Activated CD4-positive, alpha-beta T cell treated with anti-CD3 and anti-CD28 coated beads, Interleukin-2, amount 10 ng/mL, durations not matched to agents 7 days and 5 days (primary cell): ENCODE results near the gene PCGF3. TPM values are rescaled to one million over a fixed set of nuclear protein-coding genes. Genes with fewer than 3 reads are reported as not detected.

Source experiments
- CTCF ChIA-PET: fragments of 350-600 bp; sonication (Branson Sonifier 250); formaldehyde crosslinking; loops from one replicate; lab custom pipeline; 2021; ENCODE audit warnings: antibody characterized with exemption; lab: Charles Lee
- POLR2A ChIA-PET: fragments of 350-600 bp; sonication (Branson Sonifier 250); formaldehyde crosslinking; loops from one replicate; lab custom pipeline; 2021; ENCODE audit warnings: antibody characterized with exemption; lab: Charles Lee
- DNase-seq: peaks from one replicate; pipeline ENCODE4 v3.0.0-alpha.2; 2020
- H3K27ac Mint-ChIP-seq: one replicate; pipeline ENCODE4 v1.8.0; 2021; ENCODE audit warnings: mild to moderate bottlenecking, moderate library complexity, mixed read lengths
- H3K27me3 Mint-ChIP-seq: one replicate; pipeline ENCODE4 v1.8.0; 2021; ENCODE audit warnings: mixed read lengths
- H3K36me3 Mint-ChIP-seq: one replicate; pipeline ENCODE4 v1.8.0; 2021; ENCODE audit warnings: low read depth, mixed read lengths
- H3K4me1 Mint-ChIP-seq: one replicate; pipeline ENCODE4 v1.8.0; 2021; ENCODE audit warnings: mixed read lengths
- H3K4me3 Mint-ChIP-seq: one replicate; pipeline ENCODE4 v1.8.0; 2021; ENCODE audit warnings: mild to moderate bottlenecking, moderate library complexity, mixed read lengths
- H3K9me3 Mint-ChIP-seq: one replicate; pipeline ENCODE4 v1.8.0; 2021; ENCODE audit warnings: mixed read lengths
- total RNA-seq, 2 experiments: library from RNA; stranded (reverse); gene quantifications; one replicate each; pipeline ENCODE4 v1.2.3, GENCODE V29; 2021

Gene PCGF3
- total RNA-seq, 2 experiments from 2014 or later = 34.9 to 36.8 TPM

DNA sequence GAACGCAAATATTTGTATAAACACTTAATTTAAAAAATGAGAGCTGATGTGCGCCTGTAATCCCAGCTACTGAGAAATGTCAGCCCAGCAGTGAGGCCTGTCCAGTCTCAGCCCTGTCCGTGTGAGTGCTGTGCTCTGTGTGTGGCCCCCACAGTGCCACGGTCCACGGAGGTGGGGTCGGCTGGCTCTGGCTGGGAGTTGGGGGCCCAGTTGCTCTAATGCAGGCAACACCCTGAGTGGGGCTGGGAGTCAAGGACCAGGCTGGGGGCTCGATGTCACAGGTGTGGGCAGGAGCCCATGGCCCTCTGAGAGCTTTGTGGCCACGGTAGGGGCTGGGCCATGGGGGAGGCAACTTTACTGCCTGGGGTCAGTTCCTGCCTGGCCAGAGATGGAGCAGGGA, 12.8 kb downstream of the PCGF3 start:
- no peaks in the 10 kb centered on the region for H3K9me3 Mint-ChIP-seq
- H3K36me3 Mint-ChIP-seq = peaks cover 38% of the 10 kb centered on the region
- peaks cover 8% of the 10 kb centered on the region for H3K4me1 Mint-ChIP-seq
- no peak overlapping the region for H3K4me3 Mint-ChIP-seq
- no peak for DNase-seq
- H3K27me3 Mint-ChIP-seq = no peaks in the 10 kb centered on the region
- no peak overlapping the region for H3K27ac Mint-ChIP-seq
- ChIA-PET CTCF (interaction anchor here (1.4 kb wide), 1 partner anchor 27 kb away, joined by 4 read pairs; no protein-coding TSS in a partner anchor), POLR2A (no interaction called here)

DNA sequence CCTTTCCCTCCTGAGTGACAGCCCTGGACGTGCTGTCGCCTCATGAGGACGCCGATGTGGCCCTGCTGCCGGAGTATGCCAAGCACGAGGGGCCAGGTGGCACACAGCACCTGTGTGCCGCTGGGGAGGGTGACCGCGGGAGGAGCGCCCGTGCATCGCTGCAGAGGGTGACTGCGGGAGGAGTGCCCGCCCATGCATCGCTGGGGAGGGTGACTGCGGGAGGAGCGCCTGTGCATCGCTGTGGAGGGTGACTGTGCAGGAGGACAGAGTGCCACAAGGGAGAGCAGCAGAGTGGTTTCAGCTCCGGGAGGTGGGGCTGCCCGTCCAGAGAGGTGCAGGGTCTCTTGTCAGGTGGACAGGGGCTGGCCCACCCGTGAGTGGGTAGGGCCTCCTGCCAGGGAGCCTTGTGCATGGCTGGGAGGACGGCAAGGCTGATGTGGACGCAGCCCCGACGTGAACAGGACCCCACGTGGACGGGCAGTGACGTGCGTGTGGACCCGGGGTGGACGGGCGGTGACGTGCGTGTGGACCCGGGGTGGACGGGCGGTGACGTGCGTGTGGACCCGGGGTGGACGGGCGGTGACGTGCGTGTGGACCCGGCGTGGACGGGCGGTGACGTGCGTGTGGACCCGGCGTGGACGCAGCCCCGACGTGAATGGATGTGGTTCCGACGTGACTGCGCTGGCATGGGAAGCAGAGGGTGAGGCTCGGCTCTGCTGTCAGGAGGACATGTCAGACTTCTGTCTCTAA, 14.7 kb downstream of the PCGF3 start:
- Mint-ChIP-seq H3K36me3 (peaks cover 39% of the 10 kb centered on the region), H3K4me3 (no peak overlapping the region), H3K27ac (no peak overlapping the region), H3K4me1 (peaks cover 8% of the 10 kb centered on the region), H3K9me3 (no peaks in the 10 kb centered on the region), H3K27me3 (no peaks in the 10 kb centered on the region)
- CTCF ChIA-PET = interaction anchor here (1.4 kb wide), 1 partner anchor 28 kb away, joined by 4 read pairs; no protein-coding TSS in a partner anchor
- DNase-seq = no peak
- POLR2A ChIA-PET = no interaction called here

DNA sequence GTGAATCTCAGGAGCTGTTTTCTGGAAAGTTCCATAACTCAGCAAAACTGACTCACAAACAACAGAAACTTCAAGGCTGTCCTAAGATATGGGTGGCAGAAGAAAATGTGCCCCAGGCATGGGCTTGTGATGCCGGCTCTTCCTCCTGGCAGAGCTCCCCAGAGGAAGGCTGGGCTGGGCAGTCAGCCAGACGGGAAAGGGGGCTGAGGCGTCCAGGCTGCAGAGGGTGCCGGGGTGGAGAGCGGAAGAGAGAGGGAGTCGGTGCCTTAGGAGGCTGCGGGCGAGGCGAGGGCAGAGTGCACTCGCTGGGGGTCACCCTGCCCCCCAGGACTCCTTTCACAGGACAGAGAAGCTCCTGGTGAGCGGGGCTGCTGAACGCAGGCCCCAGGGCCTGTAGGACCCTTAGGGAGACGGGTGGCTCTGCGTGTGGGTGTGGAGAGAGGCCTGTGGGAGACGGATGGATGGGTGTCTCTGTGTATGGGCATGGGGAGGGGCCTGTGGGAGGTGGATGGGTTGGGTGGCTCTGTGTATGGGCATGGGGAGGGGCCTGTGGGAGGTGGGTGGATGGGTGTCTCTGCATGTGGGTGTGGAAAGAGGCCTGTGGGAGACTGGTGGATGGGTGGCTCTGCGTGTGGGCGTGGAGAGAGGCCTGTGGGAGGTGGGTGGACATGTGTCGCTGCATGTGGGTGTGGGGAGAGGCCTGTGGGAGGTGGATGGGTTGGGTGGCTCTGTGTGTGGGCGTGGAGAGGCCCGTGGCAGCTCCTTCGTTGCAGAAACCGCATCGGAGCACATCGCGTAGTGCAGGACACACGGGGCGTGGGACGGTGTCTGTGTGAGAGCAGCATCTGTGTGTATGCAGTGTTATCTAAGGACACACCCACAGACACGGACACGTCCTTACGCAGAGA, 15.9 kb downstream of the PCGF3 start:
- Mint-ChIP-seq H3K4me1 (peaks cover 8% of the 10 kb centered on the region), H3K36me3 (peaks cover 39% of the 10 kb centered on the region), H3K27ac (peak overlapping the region; percentile 64), H3K4me3 (no peak overlapping the region), H3K27me3 (no peaks in the 10 kb centered on the region), H3K9me3 (no peaks in the 10 kb centered on the region)
- no peak for DNase-seq
- ChIA-PET CTCF (interaction anchor here (0.6 kb wide), 2 partner anchors 36 to 55 kb away, joined by 3 to 5 read pairs; no protein-coding TSS in a partner anchor), POLR2A (no interaction called here)

DNA sequence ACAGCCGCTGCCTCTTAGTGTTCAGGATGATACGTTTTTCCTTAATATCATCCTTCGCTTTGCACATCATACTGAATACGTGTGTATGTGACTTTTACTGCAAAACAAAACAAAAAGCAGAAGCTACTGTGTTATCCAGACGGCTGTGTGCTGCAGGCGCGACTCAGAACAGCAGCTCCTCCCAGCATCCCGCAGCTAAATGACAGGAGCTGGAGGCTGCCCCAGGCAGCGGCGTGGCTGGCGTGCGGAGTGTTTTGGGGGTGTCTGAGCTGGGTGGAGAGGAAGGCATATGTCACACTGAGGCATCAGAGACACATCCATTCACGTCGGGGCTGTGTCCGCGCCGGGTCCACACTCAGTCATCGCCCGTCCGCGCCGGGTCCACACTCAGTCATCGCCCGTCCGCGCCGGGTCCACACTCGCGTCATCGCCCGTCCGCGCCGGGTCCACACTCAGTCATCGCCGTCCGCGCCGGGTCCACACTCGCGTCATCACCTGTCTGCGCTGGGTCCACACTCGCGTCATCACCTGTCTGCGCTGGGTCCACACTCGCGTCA, 16.6 kb downstream of the PCGF3 start:
- peaks cover 39% of the 10 kb centered on the region for H3K36me3 Mint-ChIP-seq
- peaks cover 8% of the 10 kb centered on the region for H3K4me1 Mint-ChIP-seq
- POLR2A ChIA-PET = no interaction called here
- no peaks in the 10 kb centered on the region for H3K27me3 Mint-ChIP-seq
- H3K27ac Mint-ChIP-seq = no peak overlapping the region
- no peak overlapping the region for H3K4me3 Mint-ChIP-seq
- no peak for DNase-seq
- no peaks in the 10 kb centered on the region for H3K9me3 Mint-ChIP-seq
- CTCF ChIA-PET = no interaction called here

DNA sequence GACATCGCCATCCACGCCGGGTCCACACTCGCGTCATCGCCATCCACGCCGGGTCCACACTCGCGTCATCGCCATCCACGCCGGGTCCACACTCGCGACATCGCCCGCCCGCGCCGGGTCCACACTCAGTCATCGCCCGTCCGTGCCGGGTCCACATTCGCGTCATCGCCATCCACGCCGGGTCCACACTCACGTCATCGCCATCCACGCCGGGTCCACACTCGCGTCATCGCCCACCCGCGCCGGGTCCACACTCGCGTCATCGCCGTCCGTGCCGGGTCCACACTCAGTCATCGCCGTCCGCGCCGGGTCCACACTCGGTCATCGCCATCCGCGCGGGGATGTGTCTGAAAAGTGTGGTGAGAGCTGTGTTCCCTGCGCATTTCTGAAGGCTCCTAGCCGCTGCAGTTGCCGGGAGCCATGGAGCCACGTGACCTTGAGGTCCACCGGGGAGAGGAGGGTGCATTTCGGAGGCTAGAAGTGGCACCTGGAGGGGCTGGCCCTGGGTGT, 17.3 kb downstream of the PCGF3 start:
- Mint-ChIP-seq H3K36me3 (peaks cover 38% of the 10 kb centered on the region), H3K27ac (no peak overlapping the region), H3K27me3 (no peaks in the 10 kb centered on the region), H3K9me3 (no peaks in the 10 kb centered on the region), H3K4me3 (no peak overlapping the region), H3K4me1 (peaks cover 3% of the 10 kb centered on the region)
- DNase-seq = no peak
- CTCF ChIA-PET = interaction anchor here (0.5 kb wide), 1 partner anchor 960 kb away, joined by 3 read pairs; no protein-coding TSS in a partner anchor
- POLR2A ChIA-PET = no interaction called here

DNA sequence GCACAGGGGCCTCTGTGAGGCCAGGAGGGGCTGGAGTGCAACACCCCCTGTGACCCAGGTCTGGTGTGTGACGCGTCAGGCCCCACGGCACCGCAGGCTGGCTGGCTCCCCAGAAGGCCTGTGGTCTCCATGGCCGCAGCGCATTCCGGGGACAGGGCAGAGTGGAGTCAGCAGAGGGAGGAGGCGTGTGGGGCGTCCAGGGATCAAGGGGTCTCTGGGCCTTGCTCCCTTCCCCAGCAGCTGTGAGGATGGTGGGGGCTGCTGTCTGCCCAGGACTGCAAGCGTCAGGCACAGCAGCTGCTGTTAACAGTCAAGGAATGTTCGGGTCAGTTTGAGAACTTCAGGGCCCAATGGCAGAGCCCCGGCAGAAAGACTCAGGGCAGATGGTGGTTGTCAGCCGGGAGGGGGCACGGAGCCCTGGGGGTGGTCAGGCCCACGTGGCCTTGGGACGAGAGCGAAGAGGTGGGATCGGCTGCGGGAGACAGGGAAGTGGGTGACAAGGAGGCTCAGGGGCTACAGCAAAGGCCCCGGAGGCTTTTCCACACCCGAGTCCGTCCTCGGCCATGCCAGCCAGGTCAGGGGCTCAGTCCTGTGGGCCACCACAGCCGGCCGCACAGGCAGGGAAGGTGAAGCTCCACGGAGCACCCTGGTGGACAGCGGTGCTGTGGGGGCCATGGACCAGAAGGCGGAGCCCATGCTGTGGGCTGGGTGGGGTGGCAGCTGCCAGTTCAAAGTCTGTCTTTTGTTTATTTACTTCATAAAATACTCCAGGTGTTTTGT, 18.3 kb downstream of the PCGF3 start:
- ChIA-PET POLR2A (interaction anchor here (0.6 kb wide), 1 partner anchor 152 kb away, joined by 3 read pairs; no protein-coding TSS in a partner anchor), CTCF (no interaction called here)
- H3K27me3 Mint-ChIP-seq = no peaks in the 10 kb centered on the region
- no peak for DNase-seq
- H3K36me3 Mint-ChIP-seq = peaks cover 37% of the 10 kb centered on the region
- no peak overlapping the region for H3K4me3 Mint-ChIP-seq
- H3K9me3 Mint-ChIP-seq = no peaks in the 10 kb centered on the region
- no peak overlapping the region for H3K27ac Mint-ChIP-seq
- H3K4me1 Mint-ChIP-seq = peaks cover 3% of the 10 kb centered on the region

DNA sequence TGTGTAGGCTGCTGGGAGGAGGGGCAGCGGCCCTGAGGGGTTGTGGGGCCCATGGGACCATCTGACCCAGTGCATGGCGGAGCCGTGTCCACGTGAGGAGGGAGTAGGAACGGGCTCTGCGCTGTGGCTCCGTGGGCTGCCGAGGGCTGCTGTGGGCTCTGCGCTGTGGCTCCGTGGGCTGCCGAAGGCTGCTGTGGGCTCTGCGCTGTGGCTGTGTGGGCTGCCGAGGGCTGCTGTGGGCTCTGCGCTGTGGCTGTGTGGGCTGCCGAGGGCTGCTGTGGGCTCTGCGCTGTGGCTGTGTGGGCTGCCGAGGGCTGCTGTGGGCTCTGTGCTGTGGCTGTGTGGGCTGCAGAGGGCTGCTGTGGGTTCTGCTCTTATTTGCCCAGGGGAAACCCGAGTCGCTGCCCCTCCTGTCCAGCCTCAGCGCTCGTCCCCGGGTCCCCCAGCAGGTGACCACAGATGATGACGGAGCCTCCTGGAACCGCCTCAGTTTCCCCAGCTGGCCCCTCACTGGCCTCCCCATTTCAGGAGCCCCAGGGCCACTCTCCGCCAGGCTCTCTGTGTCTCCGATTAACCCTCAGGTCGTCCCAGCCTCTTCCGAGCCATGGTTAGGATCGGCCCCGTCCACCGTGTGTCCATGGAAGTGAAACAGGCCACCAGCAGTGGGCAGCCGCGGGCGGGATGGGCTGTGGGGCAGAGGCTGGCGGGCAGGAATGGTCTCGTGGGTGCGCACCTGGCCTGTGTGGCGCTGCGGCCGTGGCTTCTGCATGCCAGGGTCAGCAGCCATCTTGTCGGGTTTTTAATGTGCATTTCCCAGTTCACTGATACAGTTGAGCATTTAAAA, 20.0 kb downstream of the PCGF3 start:
- Mint-ChIP-seq H3K4me1 (peaks cover 3% of the 10 kb centered on the region), H3K36me3 (peaks cover 35% of the 10 kb centered on the region), H3K4me3 (no peak overlapping the region), H3K9me3 (no peaks in the 10 kb centered on the region), H3K27ac (no peak overlapping the region), H3K27me3 (no peaks in the 10 kb centered on the region)
- POLR2A ChIA-PET = no interaction called here
- CTCF ChIA-PET = interaction anchor here (1.1 kb wide), 1 partner anchor 17 kb away, joined by 3 read pairs; no protein-coding TSS in a partner anchor
- no peak for DNase-seq

DNA sequence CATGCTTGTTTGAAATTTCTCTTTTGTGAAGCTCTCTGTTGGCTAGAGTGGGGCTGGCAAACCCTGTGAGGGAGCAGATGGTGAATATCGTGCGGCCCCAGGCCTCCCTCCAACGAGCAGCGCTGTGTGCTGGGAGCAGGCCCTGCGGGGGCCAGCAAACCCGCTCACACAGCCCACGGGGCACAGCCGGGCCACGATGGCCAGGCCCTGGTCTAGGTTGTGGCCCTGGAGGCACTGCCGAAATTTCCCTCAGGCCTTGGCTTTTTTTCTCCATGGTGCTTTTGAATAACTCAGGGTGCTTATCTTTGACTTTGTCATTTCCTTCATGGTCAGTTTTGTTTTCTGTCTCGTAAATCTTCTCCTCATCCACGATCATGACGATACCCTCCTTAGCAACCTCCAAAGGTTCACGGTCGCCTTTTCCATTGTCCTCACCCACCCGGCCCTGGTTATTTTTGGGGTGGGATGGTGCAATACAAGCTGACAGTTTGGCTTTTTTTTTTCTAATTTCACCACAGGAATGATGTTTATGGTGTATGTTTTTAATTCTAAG, 20.7 kb downstream of the PCGF3 start:
- no peaks in the 10 kb centered on the region for H3K9me3 Mint-ChIP-seq
- DNase-seq = no peak
- POLR2A ChIA-PET = no interaction called here
- peaks cover 34% of the 10 kb centered on the region for H3K36me3 Mint-ChIP-seq
- H3K27ac Mint-ChIP-seq = no peak overlapping the region
- no peak overlapping the region for H3K4me3 Mint-ChIP-seq
- no peaks in the 10 kb centered on the region for H3K27me3 Mint-ChIP-seq
- CTCF ChIA-PET = interaction anchor here (1.1 kb wide), 1 partner anchor 17 kb away, joined by 3 read pairs; no protein-coding TSS in a partner anchor
- peaks cover 5% of the 10 kb centered on the region for H3K4me1 Mint-ChIP-seq

DNA sequence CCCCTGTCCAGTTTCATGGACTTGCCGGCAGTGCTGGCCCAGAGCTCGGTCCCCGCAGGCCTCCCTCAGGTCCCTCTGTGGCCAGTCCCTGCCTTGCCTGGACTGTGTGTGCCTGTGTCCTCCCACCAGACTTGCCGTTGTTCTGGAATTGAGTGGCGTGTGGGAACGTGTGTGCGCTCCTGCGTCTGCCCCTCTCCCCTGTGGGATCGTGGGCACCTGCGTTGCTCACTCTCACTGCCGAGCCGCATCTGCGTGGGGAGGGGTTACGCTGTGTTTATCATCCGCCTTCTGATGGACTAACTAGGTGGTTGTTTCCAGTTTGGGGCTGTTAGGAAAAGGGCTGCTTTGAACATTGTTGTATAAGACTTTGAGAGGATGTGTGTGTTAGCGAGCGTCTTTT, 21.2 kb downstream of the PCGF3 start:
- ChIA-PET POLR2A (no interaction called here), CTCF (no interaction called here)
- no peaks in the 10 kb centered on the region for H3K27me3 Mint-ChIP-seq
- no peaks in the 10 kb centered on the region for H3K9me3 Mint-ChIP-seq
- no peak for DNase-seq
- no peak overlapping the region for H3K4me3 Mint-ChIP-seq
- peaks cover 28% of the 10 kb centered on the region for H3K36me3 Mint-ChIP-seq
- no peak overlapping the region for H3K27ac Mint-ChIP-seq
- peaks cover 5% of the 10 kb centered on the region for H3K4me1 Mint-ChIP-seq

DNA sequence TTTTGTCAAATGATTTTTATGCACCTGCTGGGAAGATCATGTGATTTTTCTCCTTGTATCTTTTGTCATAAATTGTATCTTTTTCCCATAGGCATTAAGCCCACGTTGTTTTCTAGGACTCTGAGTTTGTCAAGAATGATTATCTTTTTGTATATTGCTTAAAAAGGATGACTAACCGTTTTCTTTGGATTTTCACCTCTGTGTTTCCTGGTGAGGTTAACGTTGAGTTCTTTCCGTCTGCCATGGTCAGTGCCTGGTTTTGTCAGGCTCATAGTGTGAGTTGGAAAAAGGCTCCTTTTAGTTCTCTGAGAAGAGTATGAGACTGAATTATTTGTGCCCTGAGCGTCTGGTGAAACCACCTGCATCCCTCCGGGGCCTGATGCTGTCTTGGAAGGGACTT, 21.9 kb downstream of the PCGF3 start:
- H3K27me3 Mint-ChIP-seq = no peaks in the 10 kb centered on the region
- no peak overlapping the region for H3K27ac Mint-ChIP-seq
- ChIA-PET POLR2A (no interaction called here), CTCF (no interaction called here)
- no peak overlapping the region for H3K4me3 Mint-ChIP-seq
- H3K4me1 Mint-ChIP-seq = peaks cover 5% of the 10 kb centered on the region
- H3K9me3 Mint-ChIP-seq = no peaks in the 10 kb centered on the region
- no peak for DNase-seq
- H3K36me3 Mint-ChIP-seq = peaks cover 21% of the 10 kb centered on the region
